ENCODE data around the gene DHX57. TPM values are rescaled to one million over a fixed set of nuclear protein-coding genes. Genes with fewer than 3 reads are reported as not detected.

DHX57 gene
- total RNA-seq, 1 donor from 2014 or later, result 4.3 TPM

DNA sequence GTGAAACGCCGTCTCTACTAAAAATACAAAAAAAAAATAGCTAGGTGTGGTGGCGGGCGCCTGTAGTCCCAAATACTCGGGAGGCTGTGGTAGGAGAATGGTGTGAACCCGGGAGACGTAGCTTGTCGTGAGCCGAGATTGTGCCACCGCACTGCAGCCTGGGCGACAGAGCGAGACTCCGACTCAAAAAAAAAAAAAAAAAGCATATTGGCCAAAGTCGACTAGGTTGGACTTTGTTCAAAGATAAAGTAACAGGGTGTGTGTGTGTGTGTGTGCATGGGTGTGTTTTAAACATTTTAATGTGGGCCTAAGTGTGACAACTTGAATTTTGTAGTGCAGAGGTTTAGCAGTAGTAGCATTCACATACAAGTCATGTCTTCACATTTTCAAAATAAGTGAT, 86.0 kb downstream of the DHX57 start:
- intact Hi-C loops (cut with DNase I), result no loop called here
- DNase-seq (ENCODE audit: low spot score in 2 of 2), result no peak

GRCh38 chr2:38788306-38788705, 87.4 kb downstream of the DHX57 start:
- intact Hi-C loops (cut with DNase I), result no loop called here
- Histone ChIP-seq H3K27ac (no peak overlapping the region), H3K9me3 (no peaks in the 10 kb centered on the region), H3K27me3 (no peaks in the 10 kb centered on the region), H3K4me3 (no peak overlapping the region), H3K36me3 (no peaks in the 10 kb centered on the region), H3K4me1 (no peaks in the 10 kb centered on the region)
- TF ChIP-seq CTCF (IDR thresholded peaks at IDR 0.05), result no peak
- no peak for DNase-seq (ENCODE audit: low spot score in 2 of 2)

More for the DNA sequence above, 86.0 kb downstream of the DHX57 start:
- H3K27ac ChIP-seq, result no peak overlapping the region
- H3K4me3 ChIP-seq, result no peak overlapping the region
- no peaks in the 10 kb centered on the region for H3K36me3 ChIP-seq
- H3K4me1 ChIP-seq, result no peaks in the 10 kb centered on the region
- no peaks in the 10 kb centered on the region for H3K9me3 ChIP-seq
- no peaks in the 10 kb centered on the region for H3K27me3 ChIP-seq
- TF ChIP-seq CTCF (IDR thresholded peaks at IDR 0.05), result no peak

DNA sequence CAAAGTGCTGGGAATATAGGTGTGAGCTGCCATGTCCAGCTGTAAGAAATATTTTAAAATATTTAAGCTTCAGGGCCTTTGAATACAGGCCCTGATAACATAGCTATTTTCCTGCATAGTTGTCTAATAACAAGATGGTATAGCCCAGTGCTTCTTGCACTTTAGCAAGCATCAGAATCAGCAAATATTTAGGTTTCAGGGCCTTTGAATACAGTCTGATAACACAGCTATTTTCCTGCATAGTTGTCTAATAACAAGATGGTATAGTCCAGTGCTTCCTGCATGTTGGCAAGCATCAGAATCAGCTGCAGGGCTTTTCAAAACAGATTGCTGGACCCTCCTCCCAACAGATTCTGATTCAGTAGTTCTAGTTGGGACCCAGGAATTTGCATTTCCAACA, 92.1 kb downstream of the DHX57 start:
- H3K27me3 ChIP-seq, result no peaks in the 10 kb centered on the region
- H3K36me3 ChIP-seq, result peaks cover 4 to 10% of the 10 kb centered on the region in 2 donors
- no peak overlapping the region for H3K4me3 ChIP-seq
- DNase-seq (ENCODE audit: low spot score in 2 of 2), result no peak
- H3K9me3 ChIP-seq, result no peaks in the 10 kb centered on the region
- H3K4me1 ChIP-seq, result peaks cover 0 to 4% of the 10 kb centered on the region in 2 donors
- intact Hi-C loops (cut with DNase I), result no loop called here
- H3K27ac ChIP-seq, result no peak overlapping the region
- TF ChIP-seq CTCF (IDR thresholded peaks at IDR 0.05), result no peak

DNA sequence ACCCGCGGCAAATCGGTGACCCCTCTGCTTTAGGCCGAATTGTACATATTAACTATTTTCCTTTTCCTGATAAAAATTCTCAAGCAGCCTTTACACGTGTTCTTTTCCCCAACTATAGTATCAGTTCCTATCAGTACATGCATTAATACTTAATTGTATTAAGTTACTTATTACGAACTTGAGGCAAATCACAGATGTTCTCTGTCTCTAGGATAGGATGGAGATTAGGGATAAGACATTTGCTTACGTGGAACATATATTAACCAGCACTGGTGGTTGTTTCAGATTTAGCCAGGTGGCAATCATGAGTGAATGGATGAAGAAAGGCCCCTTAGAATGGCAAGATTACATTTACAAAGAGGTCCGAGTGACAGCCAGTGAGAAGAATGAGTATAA, 97.0 kb downstream of the DHX57 start:
- H3K4me1 ChIP-seq, result peaks cover 0 to 4% of the 10 kb centered on the region in 2 donors
- peak overlapping the region; percentile 62 to 78 for H3K4me3 ChIP-seq
- DNase-seq (ENCODE audit: low spot score in 2 of 2), result no peak
- intact Hi-C loops (cut with DNase I), result loop anchor here (2.0 to 5.0 kb wide), 2 partner anchors 28 to 99 kb away; partner anchors contain the start of genes DHX57, MORN2 and SRSF7
- no peaks in the 10 kb centered on the region for H3K27me3 ChIP-seq
- no peaks in the 10 kb centered on the region for H3K9me3 ChIP-seq
- H3K36me3 ChIP-seq, result peaks cover 4 to 10% of the 10 kb centered on the region in 2 donors
- H3K27ac ChIP-seq, result no peak overlapping the region
- no peak for TF ChIP-seq CTCF (IDR thresholded peaks at IDR 0.05)

DNA sequence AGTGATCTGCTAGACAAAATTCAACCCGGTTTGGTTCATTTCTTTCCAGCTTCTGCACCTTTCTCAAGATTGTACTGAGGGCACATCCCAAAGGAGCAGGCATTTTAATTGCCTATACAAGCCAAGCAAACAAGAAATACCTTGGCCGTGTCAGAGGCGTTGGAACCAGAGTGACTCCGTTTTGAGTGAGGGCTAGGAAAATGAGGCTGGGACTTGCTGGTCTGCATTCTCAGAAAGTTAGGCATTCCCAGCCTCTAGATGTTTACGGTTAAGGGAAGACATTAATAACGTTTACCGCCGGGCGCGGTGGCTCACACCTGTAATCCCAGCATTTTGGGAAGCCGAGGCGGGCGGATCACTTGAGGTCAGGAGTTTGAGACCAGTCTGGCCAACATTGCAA, 99.2 kb downstream of the DHX57 start:
- intact Hi-C loops (cut with DNase I), result loop anchor here (5.0 kb wide), 1 partner anchor 101 kb away; the partner anchor contains the start of genes DHX57 and MORN2
- Histone ChIP-seq H3K4me1 (peaks cover 0 to 4% of the 10 kb centered on the region in 2 donors), H3K27ac (no peak overlapping the region), H3K4me3 (no peak overlapping the region), H3K36me3 (peaks cover 1 to 4% of the 10 kb centered on the region in 2 donors), H3K27me3 (no peaks in the 10 kb centered on the region), H3K9me3 (no peaks in the 10 kb centered on the region)
- no peak for TF ChIP-seq CTCF (IDR thresholded peaks at IDR 0.05)
- no peak for DNase-seq (ENCODE audit: low spot score in 2 of 2)

DNA sequence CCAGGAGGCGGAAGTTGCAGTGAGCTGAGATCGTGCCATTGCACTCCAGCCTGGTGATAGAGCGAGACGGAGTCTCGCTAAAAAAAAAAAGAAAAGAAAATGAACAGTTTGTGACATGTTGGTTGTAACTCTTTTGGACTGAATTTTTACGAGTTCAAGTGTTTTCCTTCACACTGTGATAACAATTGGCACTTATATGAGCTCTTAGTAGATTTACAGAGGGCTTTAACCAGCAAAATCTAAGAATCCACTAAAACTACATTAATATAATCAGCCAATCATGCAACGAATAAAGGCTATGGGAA, 99.9 kb downstream of the DHX57 start:
- Histone ChIP-seq H3K36me3 (no peaks in the 10 kb centered on the region), H3K9me3 (no peaks in the 10 kb centered on the region), H3K4me1 (peaks cover 0 to 4% of the 10 kb centered on the region in 2 donors), H3K4me3 (no peak overlapping the region), H3K27ac (no peak overlapping the region), H3K27me3 (no peaks in the 10 kb centered on the region)
- intact Hi-C loops (cut with DNase I), result loop anchor here (5.0 kb wide), 1 partner anchor 101 kb away; the partner anchor contains the start of genes DHX57 and MORN2
- DNase-seq (ENCODE audit: low spot score in 2 of 2), result no peak
- TF ChIP-seq CTCF (IDR thresholded peaks at IDR 0.05), result no peak
